Neural progenitor cell (in vitro differentiated cells): ENCODE data around the gene SUMO3. TPM values are rescaled to one million over a fixed set of nuclear protein-coding genes. Genes with fewer than 3 reads are reported as not detected.

Experiments
- DNase-seq: peaks from one replicate; pipeline ENCODE4 v3.0.0-alpha.2; 2016; ENCODE audit warnings: low spot score
- H2AFZ ChIP-seq: fragments of 200-600 bp; sonication (generic); replicated peaks from 2 replicates; pipeline ENCODE4 v1.6.1; 2016; ENCODE audit warnings: antibody characterized with exemption
- H3F3A ChIP-seq: fragments of 200-600 bp; sonication (generic); 2 replicates; pipeline ENCODE4 v1.6.1; 2016; ENCODE audit warnings: antibody characterized with exemption, low read depth
- H3K27ac ChIP-seq: fragments of 200-600 bp; sonication (generic); 2 replicates; pipeline ENCODE4 v1.5.1; 2016; ENCODE audit warnings: mild to moderate bottlenecking
- H3K27me3 ChIP-seq: fragments of 200-600 bp; sonication (generic); 2 replicates; pipeline ENCODE4 v1.6.1; 2016; ENCODE audit warnings: mild to moderate bottlenecking, moderate library complexity
- H3K36me3 ChIP-seq: fragments of 200-600 bp; sonication (generic); 2 replicates; pipeline ENCODE4 v1.5.1; 2016
- H3K4me1 ChIP-seq: fragments of 200-600 bp; sonication (generic); 2 replicates; pipeline ENCODE4 v1.6.1; 2016; ENCODE audit warnings: mixed run types
- H3K4me2 ChIP-seq: fragments of 200-600 bp; sonication (generic); 2 replicates; pipeline ENCODE4 v1.6.1; 2016
- H3K4me3 ChIP-seq: fragments of 200-600 bp; sonication (generic); 2 replicates; pipeline ENCODE4 v1.5.1; 2016
- H3K79me2 ChIP-seq: fragments of 200-600 bp; sonication (generic); 2 replicates; pipeline ENCODE4 v1.6.1; 2016; ENCODE audit warnings: low read depth
- H3K9ac ChIP-seq: fragments of 200-600 bp; sonication (generic); 2 replicates; pipeline ENCODE4 v1.6.1; 2016
- H3K9me3 ChIP-seq: fragments of 200-600 bp; sonication (generic); 2 replicates; pipeline ENCODE4 v1.5.1; 2016; ENCODE audit warnings: low read depth
- H4K20me1 ChIP-seq: fragments of 200-600 bp; sonication (generic); 2 replicates; pipeline ENCODE4 v1.6.1; 2016; ENCODE audit warnings: low read depth
- H3K27ac Mint-ChIP-seq: 3 replicates; pipeline ENCODE4 v1.8.0; 2021; ENCODE audit warnings: mixed read lengths
- H3K27me3 Mint-ChIP-seq: 2 replicates; pipeline ENCODE4 v1.8.0; 2022; ENCODE audit warnings: low read depth, mild to moderate bottlenecking, inconsistent platforms, moderate library complexity, mixed read lengths; ENCODE audit not compliant: insufficient read depth
- H3K36me3 Mint-ChIP-seq: 3 replicates; pipeline ENCODE4 v1.8.0; 2021; ENCODE audit warnings: mixed read lengths
- H3K4me1 Mint-ChIP-seq: 3 replicates; pipeline ENCODE4 v1.8.0; 2021; ENCODE audit warnings: mixed read lengths
- H3K4me3 Mint-ChIP-seq: 3 replicates; pipeline ENCODE4 v1.8.0; 2021; ENCODE audit warnings: mild to moderate bottlenecking, moderate library complexity, mixed read lengths
- H3K9me3 Mint-ChIP-seq: 3 replicates; pipeline ENCODE4 v1.8.0; 2020; ENCODE audit warnings: mixed read lengths
- EZH2 ChIP-seq: fragments of 200-600 bp; sonication (generic); IDR thresholded peaks from 2 replicates; pipeline ENCODE4 v1.6.1; 2017; ENCODE audit warnings: antibody characterized with exemption, mild to moderate bottlenecking, moderate library complexity
- EZH2phosphoT487 ChIP-seq: fragments of 200-600 bp; sonication (generic); IDR thresholded peaks from 2 replicates; pipeline ENCODE4 v1.6.1; 2017; ENCODE audit warnings: antibody characterized with exemption
- total RNA-seq: library from RNA; depleted of rRNA; stranded (reverse); fragments of >200 nt; gene quantifications from 2 replicates; pipeline ENCODE4 v1.2.3, GENCODE V29; 2015; ENCODE audit warnings: low replicate concordance
- TF ChIP-seq, protein P1 (sequence below): fragments of 200-600 bp; sonication (generic); IDR thresholded peaks from 2 replicates; pipeline ENCODE4 v1.5.1; 2017; ENCODE audit warnings: antibody characterized with exemption, mild to moderate bottlenecking

The SUMO3 gene
- total RNA-seq, 1 donor from 2014 or later = 135 TPM

- Mint-ChIP-seq H3K4me3 (no peak overlapping the region), H3K27ac (no peak overlapping the region), H3K36me3 (peaks cover 32% of the 10 kb centered on the region), H3K27me3 (no peaks in the 10 kb centered on the region), H3K9me3 (no peaks in the 10 kb centered on the region), H3K4me1 (peaks cover 28% of the 10 kb centered on the region)
- Histone ChIP-seq H3K4me3 (no peak overlapping the region), H3K79me2 (no peaks in the 10 kb centered on the region), H3K4me2 (no peak overlapping the region), H3K4me1 (peaks cover 12% of the 10 kb centered on the region), H3K27ac (no peak overlapping the region), H3K9ac (no peak overlapping the region), H4K20me1 (peaks cover 3% of the 10 kb centered on the region), H3K9me3 (no peaks in the 10 kb centered on the region), H3F3A (peaks cover 14% of the 10 kb centered on the region), H2AFZ (no peak overlapping the region), H3K27me3 (no peaks in the 10 kb centered on the region), H3K36me3 (peaks cover 7% of the 10 kb centered on the region)
- no peak for TF ChIP-seq EZH2phosphoT487
- no peak for DNase-seq
Observed at GRCh38 chr21:44771896-44772525, 45.9 kb downstream of the SUMO3 start.

DNA sequence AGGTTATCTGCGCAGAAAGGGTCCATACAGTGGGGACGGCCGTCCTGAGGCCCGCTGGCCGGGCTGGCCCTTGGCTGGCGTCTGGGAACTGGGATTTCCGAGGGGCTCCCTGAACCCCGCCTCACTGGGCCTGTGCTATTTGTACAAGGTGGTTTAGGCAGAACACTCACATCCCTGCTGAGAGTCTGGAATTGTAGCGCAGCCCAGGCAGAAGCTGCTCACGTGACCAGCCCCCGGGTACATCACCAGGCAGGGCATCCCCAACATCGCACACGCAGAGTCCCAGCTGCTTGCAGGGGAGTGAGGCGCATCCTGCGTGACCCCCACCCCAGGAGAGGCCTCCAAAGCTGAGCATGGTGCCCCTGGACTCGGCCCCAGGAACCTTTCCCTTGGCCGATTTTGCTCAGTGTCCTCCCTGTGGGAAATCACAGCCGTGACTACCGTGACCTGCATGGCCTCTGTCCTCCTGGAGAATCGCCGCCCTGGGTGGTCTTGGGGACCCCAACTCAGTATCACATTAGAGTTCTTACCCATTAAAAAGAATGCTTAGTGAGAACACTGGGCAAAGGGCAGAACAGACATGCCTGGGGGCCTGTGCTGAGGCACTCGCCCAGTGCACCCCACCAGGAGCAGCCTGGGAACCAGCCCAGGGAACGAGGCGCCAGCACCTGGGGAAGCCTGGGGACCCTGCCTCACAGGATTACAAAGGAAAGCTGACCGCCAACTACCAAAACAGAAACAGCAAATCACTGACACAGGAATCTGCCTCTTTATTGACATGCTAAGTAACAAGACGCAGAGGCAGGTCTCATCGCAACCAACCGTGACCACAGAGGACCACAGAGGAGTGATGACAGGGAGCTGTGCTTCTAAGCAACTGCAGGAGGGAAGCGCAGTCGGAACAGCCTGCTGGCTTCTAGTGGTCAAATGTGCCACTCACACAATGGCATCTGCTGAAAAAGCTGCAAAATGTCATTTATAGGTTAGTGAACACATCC lies 49.7 kb downstream of the SUMO3 start:
- Histone ChIP-seq H3K4me1 (peaks cover 12% of the 10 kb centered on the region), H3F3A (peaks cover 14% of the 10 kb centered on the region), H3K36me3 (no peaks in the 10 kb centered on the region), H2AFZ (no peak overlapping the region), H4K20me1 (peaks cover 3% of the 10 kb centered on the region), H3K4me3 (no peak overlapping the region), H3K79me2 (no peaks in the 10 kb centered on the region), H3K9me3 (no peaks in the 10 kb centered on the region), H3K27ac (no peak overlapping the region), H3K4me2 (peak overlapping the region; percentile 38), H3K9ac (no peak overlapping the region), H3K27me3 (no peaks in the 10 kb centered on the region)
- TF ChIP-seq EZH2 (no peak), EZH2phosphoT487 (no peak)
- TF ChIP-seq, protein P1, sequence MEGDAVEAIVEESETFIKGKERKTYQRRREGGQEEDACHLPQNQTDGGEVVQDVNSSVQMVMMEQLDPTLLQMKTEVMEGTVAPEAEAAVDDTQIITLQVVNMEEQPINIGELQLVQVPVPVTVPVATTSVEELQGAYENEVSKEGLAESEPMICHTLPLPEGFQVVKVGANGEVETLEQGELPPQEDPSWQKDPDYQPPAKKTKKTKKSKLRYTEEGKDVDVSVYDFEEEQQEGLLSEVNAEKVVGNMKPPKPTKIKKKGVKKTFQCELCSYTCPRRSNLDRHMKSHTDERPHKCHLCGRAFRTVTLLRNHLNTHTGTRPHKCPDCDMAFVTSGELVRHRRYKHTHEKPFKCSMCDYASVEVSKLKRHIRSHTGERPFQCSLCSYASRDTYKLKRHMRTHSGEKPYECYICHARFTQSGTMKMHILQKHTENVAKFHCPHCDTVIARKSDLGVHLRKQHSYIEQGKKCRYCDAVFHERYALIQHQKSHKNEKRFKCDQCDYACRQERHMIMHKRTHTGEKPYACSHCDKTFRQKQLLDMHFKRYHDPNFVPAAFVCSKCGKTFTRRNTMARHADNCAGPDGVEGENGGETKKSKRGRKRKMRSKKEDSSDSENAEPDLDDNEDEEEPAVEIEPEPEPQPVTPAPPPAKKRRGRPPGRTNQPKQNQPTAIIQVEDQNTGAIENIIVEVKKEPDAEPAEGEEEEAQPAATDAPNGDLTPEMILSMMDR = no peak
- peak; percentile 59 for DNase-seq
- Mint-ChIP-seq H3K27ac (no peak overlapping the region), H3K36me3 (peaks cover 13% of the 10 kb centered on the region), H3K9me3 (no peaks in the 10 kb centered on the region), H3K27me3 (peaks cover 4% of the 10 kb centered on the region), H3K4me1 (peaks cover 22% of the 10 kb centered on the region), H3K4me3 (no peak overlapping the region)

GRCh38 chr21:44766818-44767354 lies 51.0 kb downstream of the SUMO3 start:
- Histone ChIP-seq H3K4me2 (no peak overlapping the region), H3K27ac (no peak overlapping the region), H2AFZ (no peak overlapping the region), H3K79me2 (no peaks in the 10 kb centered on the region), H3K4me1 (peaks cover 12% of the 10 kb centered on the region), H3K27me3 (no peaks in the 10 kb centered on the region), H3K9ac (no peak overlapping the region), H3F3A (peaks cover 14% of the 10 kb centered on the region), H4K20me1 (peaks cover 3% of the 10 kb centered on the region), H3K36me3 (no peaks in the 10 kb centered on the region), H3K4me3 (no peak overlapping the region), H3K9me3 (no peaks in the 10 kb centered on the region)
- no peak for DNase-seq
- Mint-ChIP-seq H3K4me3 (no peak overlapping the region), H3K4me1 (peaks cover 21% of the 10 kb centered on the region), H3K36me3 (peaks cover 13% of the 10 kb centered on the region), H3K9me3 (no peaks in the 10 kb centered on the region), H3K27me3 (peaks cover 5% of the 10 kb centered on the region), H3K27ac (no peak overlapping the region)
- TF ChIP-seq, protein P1 = no peak
- TF ChIP-seq EZH2 (no peak), EZH2phosphoT487 (no peak)
